Measurements from ENCODE around the gene C22orf39.

C22orf39 gene

DNA sequence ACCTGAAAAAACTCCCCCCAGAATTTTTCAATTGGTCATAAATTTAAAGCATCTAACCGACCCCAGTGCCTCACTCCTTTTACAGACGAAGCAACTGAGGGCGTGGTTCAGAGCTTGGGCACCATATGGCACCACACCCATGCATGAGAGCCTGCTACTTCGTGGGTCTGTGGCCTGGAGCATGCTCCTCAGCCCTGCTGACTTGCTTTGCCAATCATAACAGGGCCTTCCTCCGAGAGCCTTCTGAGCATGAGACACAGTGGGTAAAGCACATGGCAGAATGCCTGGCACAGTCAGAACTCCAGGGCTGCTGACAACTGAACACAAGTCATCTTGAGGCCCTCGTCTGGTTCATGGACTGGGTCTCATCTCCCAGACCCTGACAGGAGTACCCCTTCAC is 49.3 kb downstream of the C22orf39 start:
- no peak for DNase-seq (ENCODE audit: low spot score)

DNA sequence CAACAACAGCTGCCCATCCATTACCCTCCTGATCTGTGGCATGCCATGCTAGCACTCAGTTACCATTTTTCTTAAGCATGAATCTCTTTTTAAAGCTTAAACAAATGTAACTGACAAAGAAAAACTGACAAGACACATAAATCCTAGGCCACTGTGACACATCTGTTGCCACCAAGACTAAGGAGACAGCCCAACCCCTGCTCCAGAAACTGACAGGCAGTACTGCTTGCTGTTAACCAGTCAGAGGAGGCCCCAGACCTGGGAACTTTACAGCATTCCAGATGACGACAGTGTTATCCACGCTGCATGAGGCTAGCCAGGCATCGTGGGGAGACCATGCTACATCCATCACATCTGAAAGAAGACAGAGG is 49.8 kb downstream of the C22orf39 start:
- no peak for DNase-seq (ENCODE audit: low spot score)

DNA sequence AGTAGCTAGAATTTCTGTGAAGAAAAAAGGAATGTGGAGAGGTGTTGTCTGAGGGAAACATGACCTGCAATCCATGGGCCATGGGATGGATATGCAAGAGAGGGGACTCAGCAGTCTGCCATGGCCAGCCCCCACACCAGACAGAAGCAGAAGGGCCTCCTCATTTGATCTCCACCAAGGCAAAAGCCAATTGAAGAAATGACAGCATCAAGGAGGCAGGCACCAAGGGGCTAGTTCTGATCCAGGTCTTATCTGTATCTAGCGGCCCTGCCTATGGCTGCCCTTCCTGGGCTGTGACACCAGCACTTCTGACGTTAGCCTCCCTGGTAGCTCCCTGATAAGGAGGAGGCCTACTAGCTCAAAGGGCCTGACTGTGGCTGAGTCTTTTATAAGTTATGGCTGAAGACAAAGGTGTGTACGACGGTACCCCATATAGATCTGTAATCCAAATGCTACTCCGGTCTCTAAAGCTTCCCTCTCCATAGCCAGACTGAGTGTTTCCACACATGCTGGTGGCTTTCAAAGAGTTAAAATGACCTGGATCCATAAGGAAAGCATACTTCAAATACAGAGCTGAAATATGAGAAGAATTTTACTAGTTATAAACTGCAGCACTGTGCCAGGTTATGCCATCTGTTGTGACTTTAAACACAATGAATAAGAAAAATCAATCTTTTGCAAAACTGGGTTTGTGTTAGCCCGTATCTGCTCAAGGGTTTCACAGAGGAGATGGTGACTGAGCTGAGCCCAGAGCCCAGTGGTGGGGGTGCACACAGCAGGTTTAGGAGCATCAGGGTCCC is 50.4 kb downstream of the C22orf39 start:
- no peak for DNase-seq (ENCODE audit: low spot score)

DNA sequence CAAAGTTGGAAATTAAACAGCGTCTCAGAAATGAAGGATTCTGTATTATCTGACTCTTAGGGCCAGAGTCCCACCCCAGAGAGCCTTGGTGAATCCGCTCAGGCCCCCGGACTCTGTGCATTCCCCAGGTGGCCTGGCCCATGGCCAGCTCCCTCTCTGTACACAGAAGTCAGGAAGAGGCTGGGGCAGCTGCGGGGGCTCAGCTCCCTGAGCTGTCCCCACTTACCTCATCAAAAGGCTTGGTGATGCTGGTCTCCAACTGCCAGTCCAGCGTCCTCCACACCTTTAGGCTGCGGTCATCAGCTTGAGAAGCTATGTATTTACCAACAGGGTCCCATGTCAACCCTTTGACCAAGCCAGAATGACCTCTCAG is 51.0 kb downstream of the C22orf39 start:
- DNase-seq (ENCODE audit: low spot score) = no peak

DNA sequence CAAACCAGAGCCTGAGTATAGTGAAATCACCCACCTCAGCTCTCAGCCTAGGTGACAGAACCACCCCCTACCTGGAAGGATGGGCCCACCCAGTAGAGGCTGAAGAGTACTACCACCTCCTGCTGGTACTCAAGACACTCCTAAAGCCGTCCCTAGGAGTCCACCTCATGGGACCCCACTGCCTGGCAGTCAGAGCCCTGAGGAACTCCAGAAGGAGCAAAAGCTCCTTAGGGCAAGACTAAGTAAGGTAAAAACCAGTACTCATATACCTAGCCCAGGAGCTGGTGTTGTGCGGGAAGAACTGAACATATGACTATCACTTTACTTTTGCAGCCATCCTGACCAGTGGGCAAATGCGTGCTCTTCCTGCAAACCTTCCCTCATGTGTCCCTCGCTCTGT is 52.2 kb downstream of the C22orf39 start:
- DNase-seq (ENCODE audit: low spot score) = no peak

DNA sequence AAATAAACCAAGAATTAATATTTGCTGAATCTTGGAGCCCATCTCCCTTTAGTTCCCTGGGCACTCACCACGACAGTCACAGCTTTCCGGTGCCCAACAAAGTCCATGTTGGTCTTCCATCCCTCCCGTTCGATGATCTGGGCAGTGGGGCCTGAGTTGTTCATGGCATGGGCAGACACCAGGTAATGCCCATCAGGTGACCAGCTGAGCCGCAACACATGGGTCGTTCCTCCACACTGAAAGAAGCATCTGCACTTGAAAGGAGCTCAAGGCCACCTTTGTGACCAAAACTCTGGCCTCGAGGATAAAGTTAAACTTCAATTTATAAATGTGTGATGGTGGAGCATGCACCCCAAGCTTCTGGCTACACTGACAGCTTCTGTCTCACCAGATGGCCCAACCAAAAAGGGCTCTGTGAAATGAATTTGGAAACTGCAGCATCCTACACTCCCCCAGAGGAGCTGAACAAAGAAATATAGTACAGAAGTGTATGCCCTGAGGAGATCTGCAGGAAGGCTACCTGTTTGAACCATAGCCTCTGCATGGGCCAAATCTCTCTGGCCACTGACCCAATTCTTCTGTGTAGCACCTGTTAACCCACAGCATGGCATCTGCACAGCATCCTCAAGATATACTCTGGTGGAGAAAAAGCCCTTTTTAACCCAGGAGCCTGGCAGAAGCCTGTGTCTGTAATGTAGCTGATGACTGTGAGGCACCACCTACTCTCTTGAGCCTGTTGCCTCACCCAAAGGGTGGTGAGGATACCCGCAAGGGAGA is 53.0 kb downstream of the C22orf39 start:
- DNase-seq (ENCODE audit: low spot score) = no peak

DNA sequence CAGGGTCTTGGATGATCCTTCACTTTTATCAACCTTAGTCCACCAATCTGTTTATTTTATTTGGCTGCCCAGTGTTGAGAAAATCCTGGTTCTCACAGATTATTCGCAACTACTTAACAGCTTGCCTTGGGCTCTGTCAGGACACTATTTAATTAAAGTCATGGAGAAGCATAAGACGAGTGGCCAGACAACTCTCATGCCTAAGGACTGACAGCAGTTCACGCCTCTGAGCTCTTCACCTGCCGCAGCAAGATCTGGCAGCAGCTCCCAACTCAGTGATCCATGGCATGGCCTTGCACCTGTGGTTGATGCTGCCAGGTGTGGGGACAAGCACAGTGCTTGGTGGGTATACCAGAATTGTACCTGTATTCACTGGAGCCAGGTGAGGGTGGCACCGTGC is 53.8 kb downstream of the C22orf39 start:
- DNase-seq (ENCODE audit: low spot score) = no peak
